GM12865 (cell line): Measurements from ENCODE around the gene HPN.

Source experiments
- DNase-seq: peaks from one replicate; pipeline ENCODE4 v3.0.0; 2010; ENCODE audit warnings: low read depth
- H3K4me3 ChIP-seq: 2 replicates; pipeline ENCODE4 v1.5.1; 2011; ENCODE audit warnings: mild to moderate bottlenecking, low read depth, low read length, control low read depth
- TF ChIP-seq, protein P1 (sequence below): IDR thresholded peaks from 2 replicates; pipeline ENCODE4 v1.5.1; 2011; ENCODE audit warnings: low read length, control low read depth, low read depth, inconsistent platforms; ENCODE audit not compliant: insufficient read depth; ENCODE audit errors: missing control alignments

HPN gene

GRCh38 chr19:35068941-35069634 is 27.6 kb downstream of the HPN start:
- no peak for DNase-seq
- H3K4me3 ChIP-seq, result no peak overlapping the region
- TF ChIP-seq, protein P1, sequence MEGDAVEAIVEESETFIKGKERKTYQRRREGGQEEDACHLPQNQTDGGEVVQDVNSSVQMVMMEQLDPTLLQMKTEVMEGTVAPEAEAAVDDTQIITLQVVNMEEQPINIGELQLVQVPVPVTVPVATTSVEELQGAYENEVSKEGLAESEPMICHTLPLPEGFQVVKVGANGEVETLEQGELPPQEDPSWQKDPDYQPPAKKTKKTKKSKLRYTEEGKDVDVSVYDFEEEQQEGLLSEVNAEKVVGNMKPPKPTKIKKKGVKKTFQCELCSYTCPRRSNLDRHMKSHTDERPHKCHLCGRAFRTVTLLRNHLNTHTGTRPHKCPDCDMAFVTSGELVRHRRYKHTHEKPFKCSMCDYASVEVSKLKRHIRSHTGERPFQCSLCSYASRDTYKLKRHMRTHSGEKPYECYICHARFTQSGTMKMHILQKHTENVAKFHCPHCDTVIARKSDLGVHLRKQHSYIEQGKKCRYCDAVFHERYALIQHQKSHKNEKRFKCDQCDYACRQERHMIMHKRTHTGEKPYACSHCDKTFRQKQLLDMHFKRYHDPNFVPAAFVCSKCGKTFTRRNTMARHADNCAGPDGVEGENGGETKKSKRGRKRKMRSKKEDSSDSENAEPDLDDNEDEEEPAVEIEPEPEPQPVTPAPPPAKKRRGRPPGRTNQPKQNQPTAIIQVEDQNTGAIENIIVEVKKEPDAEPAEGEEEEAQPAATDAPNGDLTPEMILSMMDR, result no peak

GRCh38 chr19:35069696-35070095 is 28.2 kb downstream of the HPN start:
- no peak for DNase-seq
- TF ChIP-seq, protein P1, result no peak
- H3K4me3 ChIP-seq, result no peak overlapping the region

DNA sequence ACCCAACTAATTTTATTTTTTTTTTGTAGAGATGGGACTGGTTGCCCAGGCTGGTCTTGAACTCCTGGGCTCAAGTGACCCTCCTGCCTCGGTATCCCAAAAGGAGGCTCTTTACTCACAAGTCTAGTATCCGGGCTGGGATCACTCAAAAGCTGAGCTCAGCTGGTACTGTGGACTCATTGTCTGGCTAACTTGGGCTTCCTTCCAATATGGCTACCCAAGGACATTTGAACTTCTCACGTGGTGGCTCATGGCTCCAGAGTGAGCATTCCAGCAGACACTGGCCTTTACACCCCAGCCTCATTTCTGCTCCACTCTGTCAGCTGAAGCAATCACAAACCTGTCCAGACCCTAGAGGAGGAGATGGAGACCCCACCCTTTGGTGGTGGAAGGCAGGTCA is 28.9 kb downstream of the HPN start:
- DNase-seq, result no peak
- H3K4me3 ChIP-seq, result no peak overlapping the region
- TF ChIP-seq, protein P1, result no peak

DNA sequence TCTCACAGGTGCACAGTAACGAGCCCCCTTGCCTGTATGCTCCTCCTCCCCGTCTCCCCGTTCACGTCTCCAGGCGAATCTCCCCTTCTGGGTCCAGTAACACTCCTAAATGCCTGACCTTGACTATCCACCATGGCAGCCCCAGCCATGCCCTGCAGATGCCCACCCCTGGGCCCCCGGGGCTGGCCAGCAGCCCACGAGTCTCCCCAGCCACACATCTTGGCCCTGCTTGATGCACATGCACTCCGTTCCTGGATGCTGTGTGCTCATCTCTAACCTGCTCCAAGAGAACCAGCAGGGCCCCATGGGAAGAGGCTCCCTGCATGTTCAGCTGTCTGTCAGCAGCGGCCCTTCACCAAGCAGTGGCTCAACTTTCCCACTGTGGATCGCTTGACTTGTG is 32.0 kb downstream of the HPN start:
- no peak overlapping the region for H3K4me3 ChIP-seq
- TF ChIP-seq, protein P1, result no peak
- no peak for DNase-seq

DNA sequence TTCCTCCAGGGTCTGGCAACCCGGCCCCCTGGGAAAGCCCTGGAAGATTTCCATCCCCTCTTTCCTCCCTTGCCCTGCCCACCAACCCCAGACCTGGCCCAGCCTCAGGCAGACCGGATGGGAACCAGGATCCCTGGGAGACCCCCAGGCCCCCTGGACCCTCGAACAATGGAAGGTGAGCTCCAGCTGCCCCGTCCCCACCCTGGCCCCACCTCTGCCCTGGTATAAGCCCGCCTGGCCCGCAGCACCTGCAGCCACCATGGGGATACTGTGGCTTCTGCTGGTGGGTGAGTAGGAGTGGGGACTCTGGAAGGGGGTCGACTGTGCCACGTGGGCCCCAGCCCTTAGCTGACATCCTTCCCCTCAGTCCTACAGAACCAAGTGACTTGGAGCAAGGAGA is 32.4 kb downstream of the HPN start:
- DNase-seq, result no peak
- TF ChIP-seq, protein P1, result no peak
- no peak overlapping the region for H3K4me3 ChIP-seq

GRCh38 chr19:35074426-35075201 is 33.1 kb downstream of the HPN start:
- H3K4me3 ChIP-seq, result no peak overlapping the region
- no peak for DNase-seq
- TF ChIP-seq, protein P1, result no peak
